ENCODE results near the gene FANCC. TPM values are rescaled to one million over a fixed set of nuclear protein-coding genes. Genes with fewer than 3 reads are reported as not detected.
"Not testable (repeated sequence)": the region's sequence is repeated elsewhere in the genome, so short reads cannot be mapped to it uniquely, and the experiment has no call there.

FANCC gene
- total RNA-seq, 1 experiment from 2014 or later = 14.0 TPM

GRCh38 chr9:95215336-95215898 lies 102.1 kb downstream of the FANCC start:
- Histone ChIP-seq H4K20me1 (ENCODE audit: insufficient read depth, low read depth, low read length) (0 out of 2 replicates have a peak, but pooled peaks cover 14% of the 10 kb centered on the region), H3K4me2 (ENCODE audit: low read depth, low read length, poor library complexity, severe bottlenecking) (no peak overlapping the region), H3K27ac (ENCODE audit: low read length) (no peak overlapping the region), H3K4me1 (ENCODE audit: low read length) (peaks cover 9% of the 10 kb centered on the region), H3K9me2 (replicated peaks; ENCODE audit: insufficient read depth, low read length) (no peaks in the 10 kb centered on the region), H3K9me3 (ENCODE audit: low read length) (no peaks in the 10 kb centered on the region), H3K36me3 (ENCODE audit: insufficient read depth, low read length) (no peaks in the 10 kb centered on the region), H2AFZ (ENCODE audit: low read length) (no peak overlapping the region), H3K27me3 (ENCODE audit: low read length) (no peaks in the 10 kb centered on the region), H3K79me2 (ENCODE audit: low read length) (no peaks in the 10 kb centered on the region), H3K9ac (ENCODE audit: low read length) (no peak overlapping the region), H3K4me3 (ENCODE audit: low read length) (no peak overlapping the region)
- no peak for DNase-seq

- H4K20me1 ChIP-seq (ENCODE audit: insufficient read depth, low read depth, low read length) = 0 out of 2 replicates have a peak, but pooled peaks cover 14% of the 10 kb centered on the region
- no peak overlapping the region for H2AFZ ChIP-seq (ENCODE audit: low read length)
- no peaks in the 10 kb centered on the region for H3K27me3 ChIP-seq (ENCODE audit: low read length)
- H3K4me3 ChIP-seq (ENCODE audit: low read length) = no peak overlapping the region
- no peak for DNase-seq
- H3K4me1 ChIP-seq (ENCODE audit: low read length) = peaks cover 6% of the 10 kb centered on the region
- H3K79me2 ChIP-seq (ENCODE audit: low read length) = no peaks in the 10 kb centered on the region
- H3K9me2 ChIP-seq (replicated peaks; ENCODE audit: insufficient read depth, low read length) = no peaks in the 10 kb centered on the region
- H3K4me2 ChIP-seq (ENCODE audit: low read depth, low read length, poor library complexity, severe bottlenecking) = no peak overlapping the region
- H3K9me3 ChIP-seq (ENCODE audit: low read length) = no peaks in the 10 kb centered on the region
- no peaks in the 10 kb centered on the region for H3K36me3 ChIP-seq (ENCODE audit: insufficient read depth, low read length)
- H3K27ac ChIP-seq (ENCODE audit: low read length) = no peak overlapping the region
- no peak overlapping the region for H3K9ac ChIP-seq (ENCODE audit: low read length)
These were observed 104.4 kb downstream of the FANCC start for GRCh38 chr9:95213117-95213516.

GRCh38 chr9:95211028-95211427 lies 106.5 kb downstream of the FANCC start:
- H3K27ac ChIP-seq (ENCODE audit: low read length) = no peak overlapping the region
- no peaks in the 10 kb centered on the region for H3K36me3 ChIP-seq (ENCODE audit: insufficient read depth, low read length)
- H4K20me1 ChIP-seq (ENCODE audit: insufficient read depth, low read depth, low read length) = peaks cover 21% of the 10 kb centered on the region; the same call in 1 of the 2 replicates
- H3K9me2 ChIP-seq (replicated peaks; ENCODE audit: insufficient read depth, low read length) = no peaks in the 10 kb centered on the region
- no peaks in the 10 kb centered on the region for H3K9me3 ChIP-seq (ENCODE audit: low read length)
- H3K27me3 ChIP-seq (ENCODE audit: low read length) = no peaks in the 10 kb centered on the region
- H3K9ac ChIP-seq (ENCODE audit: low read length) = no peak overlapping the region
- H2AFZ ChIP-seq (ENCODE audit: low read length) = no peak overlapping the region
- H3K4me2 ChIP-seq (ENCODE audit: low read depth, low read length, poor library complexity, severe bottlenecking) = no peak overlapping the region
- H3K4me3 ChIP-seq (ENCODE audit: low read length) = no peak overlapping the region
- H3K79me2 ChIP-seq (ENCODE audit: low read length) = no peaks in the 10 kb centered on the region
- no peaks in the 10 kb centered on the region; the same call in 1 of the 2 replicates for H3K4me1 ChIP-seq (ENCODE audit: low read length)
- DNase-seq = no peak

GRCh38 chr9:95207403-95207802 lies 110.1 kb downstream of the FANCC start:
- Histone ChIP-seq H3K9ac (ENCODE audit: low read length) (no peak overlapping the region), H3K4me2 (ENCODE audit: low read depth, low read length, poor library complexity, severe bottlenecking) (no peak overlapping the region), H4K20me1 (ENCODE audit: insufficient read depth, low read depth, low read length) (peaks cover 15% of the 10 kb centered on the region; the same call in 1 of the 2 replicates), H3K4me3 (ENCODE audit: low read length) (no peak overlapping the region), H3K9me2 (replicated peaks; ENCODE audit: insufficient read depth, low read length) (no peaks in the 10 kb centered on the region), H3K27me3 (ENCODE audit: low read length) (no peaks in the 10 kb centered on the region), H3K36me3 (ENCODE audit: insufficient read depth, low read length) (no peaks in the 10 kb centered on the region), H3K9me3 (ENCODE audit: low read length) (no peaks in the 10 kb centered on the region), H2AFZ (ENCODE audit: low read length) (no peak overlapping the region), H3K4me1 (ENCODE audit: low read length) (no peaks in the 10 kb centered on the region), H3K79me2 (ENCODE audit: low read length) (no peaks in the 10 kb centered on the region), H3K27ac (ENCODE audit: low read length) (no peak overlapping the region)
- DNase-seq = no peak

GRCh38 chr9:95206143-95206542 lies 111.4 kb downstream of the FANCC start:
- H3K4me1 ChIP-seq (ENCODE audit: low read length) = no peaks in the 10 kb centered on the region
- no peak for DNase-seq

GRCh38 chr9:95204710-95205109 lies 112.8 kb downstream of the FANCC start:
- Histone ChIP-seq H3K27me3 (ENCODE audit: low read length) (no peaks in the 10 kb centered on the region), H3K27ac (ENCODE audit: low read length) (no peak overlapping the region), H3K9me2 (replicated peaks; ENCODE audit: insufficient read depth, low read length) (no peaks in the 10 kb centered on the region), H3K9ac (ENCODE audit: low read length) (no peak overlapping the region), H3K4me1 (ENCODE audit: low read length) (no peaks in the 10 kb centered on the region), H2AFZ (ENCODE audit: low read length) (no peak overlapping the region), H3K9me3 (ENCODE audit: low read length) (no peaks in the 10 kb centered on the region), H3K4me3 (ENCODE audit: low read length) (no peak overlapping the region), H3K4me2 (ENCODE audit: low read depth, low read length, poor library complexity, severe bottlenecking) (no peak overlapping the region), H3K36me3 (ENCODE audit: insufficient read depth, low read length) (no peaks in the 10 kb centered on the region), H4K20me1 (ENCODE audit: insufficient read depth, low read depth, low read length) (peaks cover 7% of the 10 kb centered on the region; the same call in 1 of the 2 replicates), H3K79me2 (ENCODE audit: low read length) (no peaks in the 10 kb centered on the region)
- DNase-seq = no peak

More at GRCh38 chr9:95206143-95206542, 111.4 kb downstream of the FANCC start:
- H3K27ac ChIP-seq (ENCODE audit: low read length) = no peak overlapping the region
- H3K9ac ChIP-seq (ENCODE audit: low read length) = no peak overlapping the region
- H3K79me2 ChIP-seq (ENCODE audit: low read length) = no peaks in the 10 kb centered on the region
- H2AFZ ChIP-seq (ENCODE audit: low read length) = no peak overlapping the region
- no peaks in the 10 kb centered on the region for H3K36me3 ChIP-seq (ENCODE audit: insufficient read depth, low read length)
- H3K4me3 ChIP-seq (ENCODE audit: low read length) = no peak overlapping the region
- H4K20me1 ChIP-seq (ENCODE audit: insufficient read depth, low read depth, low read length) = peaks cover 11% of the 10 kb centered on the region; the same call in 1 of the 2 replicates
- H3K9me3 ChIP-seq (ENCODE audit: low read length) = no peaks in the 10 kb centered on the region
- no peaks in the 10 kb centered on the region for H3K27me3 ChIP-seq (ENCODE audit: low read length)
- H3K4me2 ChIP-seq (ENCODE audit: low read depth, low read length, poor library complexity, severe bottlenecking) = no peak overlapping the region
- no peaks in the 10 kb centered on the region for H3K9me2 ChIP-seq (replicated peaks; ENCODE audit: insufficient read depth, low read length)

GRCh38 chr9:95204310-95204709 lies 113.2 kb downstream of the FANCC start:
- Histone ChIP-seq H3K79me2 (ENCODE audit: low read length) (no peaks in the 10 kb centered on the region), H3K9me3 (ENCODE audit: low read length) (no peaks in the 10 kb centered on the region), H2AFZ (ENCODE audit: low read length) (no peak overlapping the region), H3K4me1 (ENCODE audit: low read length) (no peaks in the 10 kb centered on the region), H3K9ac (ENCODE audit: low read length) (no peak overlapping the region), H3K27me3 (ENCODE audit: low read length) (no peaks in the 10 kb centered on the region), H4K20me1 (ENCODE audit: insufficient read depth, low read depth, low read length) (peaks cover 7% of the 10 kb centered on the region; the same call in 1 of the 2 replicates), H3K4me2 (ENCODE audit: low read depth, low read length, poor library complexity, severe bottlenecking) (no peak overlapping the region), H3K9me2 (replicated peaks; ENCODE audit: insufficient read depth, low read length) (no peaks in the 10 kb centered on the region), H3K4me3 (ENCODE audit: low read length) (no peak overlapping the region), H3K36me3 (ENCODE audit: insufficient read depth, low read length) (no peaks in the 10 kb centered on the region), H3K27ac (ENCODE audit: low read length) (no peak overlapping the region)
- no peak for DNase-seq

GRCh38 chr9:95203019-95203418 lies 114.5 kb downstream of the FANCC start:
- H3K36me3 ChIP-seq (ENCODE audit: insufficient read depth, low read length); H3K79me2 ChIP-seq (ENCODE audit: low read length); H2AFZ ChIP-seq (ENCODE audit: low read length); H3K9me2 ChIP-seq (replicated peaks; ENCODE audit: insufficient read depth, low read length); DNase-seq; H3K4me1 ChIP-seq (ENCODE audit: low read length); H4K20me1 ChIP-seq (ENCODE audit: insufficient read depth, low read depth, low read length); H3K27ac ChIP-seq (ENCODE audit: low read length); H3K9ac ChIP-seq (ENCODE audit: low read length); H3K9me3 ChIP-seq (ENCODE audit: low read length); H3K4me3 ChIP-seq (ENCODE audit: low read length); H3K4me2 ChIP-seq (ENCODE audit: low read depth, low read length, poor library complexity, severe bottlenecking); H3K27me3 ChIP-seq (ENCODE audit: low read length): not testable (repeated sequence)

All from Karpas-422 (cell line).